Effector memory CD4-positive, alpha-beta T cell (primary cell): ENCODE data around the gene NUP155.
A peak's percentile ranks its signal among the peaks of the same experiment; 100 is the strongest.
"Not testable (repeated sequence)": the region's sequence is repeated elsewhere in the genome, so short reads cannot be mapped to it uniquely, and the experiment has no call there.

Experiments used
- DNase-seq, 3 donors: peaks; one replicate each; pipeline ENCODE4 v3.0.0-alpha.2; 2020
- H3K27ac ChIP-seq: 2 replicates; pipeline ENCODE4 v1.7.0; 2013; ENCODE audit warnings: mild to moderate bottlenecking, low read length, moderate library complexity; ENCODE audit not compliant: insufficient read depth, poor library complexity, severe bottlenecking
- H3K27me3 ChIP-seq: replicated peaks from 2 replicates; pipeline ENCODE4 v1.7.0; 2013; ENCODE audit warnings: mild to moderate bottlenecking, low read length; ENCODE audit not compliant: insufficient read depth, control insufficient read depth, poor library complexity, severe bottlenecking
- H3K36me3 ChIP-seq: 2 replicates; pipeline ENCODE4 v1.7.0; 2013; ENCODE audit warnings: mild to moderate bottlenecking, low read length, moderate library complexity; ENCODE audit not compliant: control insufficient read depth, insufficient read depth
- H3K4me1 ChIP-seq: 2 replicates; pipeline ENCODE4 v1.7.0; 2013; ENCODE audit warnings: low read length, mild to moderate bottlenecking; ENCODE audit not compliant: control insufficient read depth, insufficient read depth, poor library complexity, severe bottlenecking
- H3K4me3 ChIP-seq: 2 replicates; pipeline ENCODE4 v1.7.0; 2013; ENCODE audit warnings: low read length, low read depth, mild to moderate bottlenecking; ENCODE audit not compliant: insufficient read depth, poor library complexity, severe bottlenecking
- H3K9me3 ChIP-seq: 2 replicates; pipeline ENCODE4 v1.7.0; 2013; ENCODE audit warnings: mild to moderate bottlenecking, low read length, moderate library complexity; ENCODE audit not compliant: control insufficient read depth
- total RNA-seq, 3 donors: gene quantifications; one replicate each; lab custom pipeline; 2026; lab: John Stamatoyannopoulos, UW

NUP155 gene
- total RNA-seq = 47.2 to 55.2 (median 52.3) reads per million in 3 donors

GRCh38 chr5:37370864-37371726 is at the start of gene NUP155:
TSS of gene NUP155 (minus strand) at chr5:37371106. CDS start at chr5:37370977, 129 bp downstream.
- peak; percentile 74 to 84 (median 80) for DNase-seq
- H3K27ac ChIP-seq = peak within 1 kb of the TSS; percentile 80
- H3K27me3 ChIP-seq = no peaks in the 10 kb centered on the region
- H3K9me3 ChIP-seq = no peaks in the 10 kb centered on the region
- H3K4me3 ChIP-seq = peak within 1 kb of the TSS; percentile 73
- H3K4me1 ChIP-seq = peaks cover 7% of the 10 kb centered on the region
- no peaks in the 10 kb centered on the region for H3K36me3 ChIP-seq

GRCh38 chr5:37417347-37417746 is 46.4 kb upstream of the NUP155 start:
- no peaks in the 10 kb centered on the region for H3K36me3 ChIP-seq
- no peaks in the 10 kb centered on the region for H3K4me1 ChIP-seq
- no peaks in the 10 kb centered on the region for H3K27me3 ChIP-seq
- H3K9me3 ChIP-seq = no peaks in the 10 kb centered on the region
- no peak for DNase-seq
- no peak overlapping the region for H3K4me3 ChIP-seq
- H3K27ac ChIP-seq = no peak overlapping the region

GRCh38 chr5:37415456-37415855 is 44.5 kb upstream of the NUP155 start:
- H3K4me1 ChIP-seq, H3K36me3 ChIP-seq, H3K27me3 ChIP-seq, H3K9me3 ChIP-seq, H3K27ac ChIP-seq, DNase-seq, H3K4me3 ChIP-seq: not testable (repeated sequence)

- H3K4me3 ChIP-seq = no peak overlapping the region
- no peaks in the 10 kb centered on the region for H3K4me1 ChIP-seq
- no peaks in the 10 kb centered on the region for H3K36me3 ChIP-seq
- no peaks in the 10 kb centered on the region for H3K27me3 ChIP-seq
- DNase-seq = no peak
- H3K27ac ChIP-seq = no peak overlapping the region
- H3K9me3 ChIP-seq = no peaks in the 10 kb centered on the region
These were observed 41.6 kb upstream of the NUP155 start for GRCh38 chr5:37412515-37412914.

- DNase-seq = no peak
- H3K27me3 ChIP-seq = no peaks in the 10 kb centered on the region
- H3K9me3 ChIP-seq = no peaks in the 10 kb centered on the region
- no peak overlapping the region for H3K4me3 ChIP-seq
- no peaks in the 10 kb centered on the region for H3K4me1 ChIP-seq
- peaks cover 22% of the 10 kb centered on the region for H3K36me3 ChIP-seq
- H3K27ac ChIP-seq = no peak overlapping the region
These were observed 29.6 kb upstream of the NUP155 start for GRCh38 chr5:37400501-37400900.

- DNase-seq = no peak
- Histone ChIP-seq H3K4me3 (no peak overlapping the region), H3K4me1 (no peaks in the 10 kb centered on the region), H3K9me3 (no peaks in the 10 kb centered on the region), H3K36me3 (peaks cover 36% of the 10 kb centered on the region), H3K27ac (no peak overlapping the region), H3K27me3 (no peaks in the 10 kb centered on the region)
These were observed 25.4 kb upstream of the NUP155 start for GRCh38 chr5:37396352-37396751.

GRCh38 chr5:37391591-37391990 is 20.7 kb upstream of the NUP155 start:
- H3K27me3 ChIP-seq = no peaks in the 10 kb centered on the region
- peaks cover 22% of the 10 kb centered on the region for H3K36me3 ChIP-seq
- no peaks in the 10 kb centered on the region for H3K4me1 ChIP-seq
- no peak for DNase-seq
- no peak overlapping the region for H3K27ac ChIP-seq
- no peak overlapping the region for H3K4me3 ChIP-seq
- H3K9me3 ChIP-seq = no peaks in the 10 kb centered on the region

- Histone ChIP-seq H3K27ac (peak within 1 kb of the TSS; percentile 66), H3K4me3 (peak within 1 kb of the TSS; percentile 76)
- H3K9me3 ChIP-seq, H3K36me3 ChIP-seq, H3K27me3 ChIP-seq, H3K4me1 ChIP-seq: not testable (repeated sequence)
- DNase-seq = peak; percentile 61 to 64 (median 64)
These were observed 8.3 kb upstream of the NUP155 start, which contains the start of gene WDR70 for GRCh38 chr5:37379100-37379628. TSS of gene WDR70 (plus strand) at chr5:37379318. CDS start at chr5:37379368, 50 bp downstream.

GRCh38 chr5:37378066-37378465 is 7.2 kb upstream of the NUP155 start:
- H3K4me1 ChIP-seq, H3K36me3 ChIP-seq, H3K27ac ChIP-seq, H3K4me3 ChIP-seq, H3K9me3 ChIP-seq, H3K27me3 ChIP-seq, DNase-seq: not testable (repeated sequence)

GRCh38 chr5:37375091-37375490 is 4.2 kb upstream of the NUP155 start:
- Histone ChIP-seq H3K4me1 (peaks cover 1% of the 10 kb centered on the region), H3K4me3 (no peak overlapping the region), H3K27ac (no peak overlapping the region), H3K9me3 (no peaks in the 10 kb centered on the region), H3K27me3 (no peaks in the 10 kb centered on the region), H3K36me3 (no peaks in the 10 kb centered on the region)
- DNase-seq = no peak
